PC-3 (cell line): ENCODE data around the gene S100B.

Experiments
- CTCF ChIP-seq: fragments of 300-600 bp; sonication (generic); conservative IDR thresholded peaks from 2 replicates; pipeline ENCODE4 v1.5.1; 2017; ENCODE audit warnings: antibody characterized with exemption, low read depth, mild to moderate bottlenecking, low read length
- EZH2 ChIP-seq: fragments of 300-600 bp; sonication (generic); IDR thresholded peaks from one replicate; pipeline ENCODE4 v1.6.1; 2017; ENCODE audit warnings: antibody characterized with exemption, mild to moderate bottlenecking, low read length; ENCODE audit not compliant: unreplicated experiment
- EZH2phosphoT487 ChIP-seq: fragments of 300-600 bp; sonication (generic); IDR thresholded peaks from 2 replicates; pipeline ENCODE4 v1.6.1; 2018; ENCODE audit warnings: mild to moderate bottlenecking, antibody characterized with exemption, low read length, borderline replicate concordance

GRCh38 chr21:46598581-46599572 lies 6.0 kb downstream of the S100B start:
- TF ChIP-seq CTCF (no peak), EZH2 (no peak), EZH2phosphoT487 (no peak)
